RWPE2 (cell line): ENCODE data around the gene CYP2A6.
"Not testable (repeated sequence)": the region's sequence is repeated elsewhere in the genome, so short reads cannot be mapped to it uniquely, and the experiment has no call there.

ENCODE experiments used
- ATAC-seq: fragments of 200-7000 bp; cut with Tn5 transposase; 3 replicates; pipeline ENCODE4 v1.9.1; 2021; ENCODE audit warnings: low read depth
- DNase-seq: peaks from one replicate; pipeline ENCODE4 v3.0.0-alpha.2; 2020; ENCODE audit warnings: low spot score
- H3K27ac ChIP-seq: fragments of 450-650 bp; 2 replicates; pipeline ENCODE4 v1.5.1; 2017; ENCODE audit warnings: mild to moderate bottlenecking; ENCODE audit not compliant: poor library complexity, severe bottlenecking
- H3K27me3 ChIP-seq: fragments of 250-450 bp; sonication (Bioruptor Pico); 2 replicates; pipeline ENCODE4 v1.5.1; 2021; ENCODE audit warnings: mild to moderate bottlenecking, moderate library complexity; ENCODE audit not compliant: insufficient read depth, poor library complexity, severe bottlenecking
- H3K36me3 ChIP-seq: fragments of 250-450 bp; sonication (Bioruptor Pico); 2 replicates; pipeline ENCODE4 v1.5.1; 2020; ENCODE audit warnings: low read depth, mild to moderate bottlenecking, moderate library complexity
- H3K4me1 ChIP-seq: fragments of 250-450 bp; sonication (Bioruptor Pico); 2 replicates; pipeline ENCODE4 v1.5.1; 2021; ENCODE audit warnings: mild to moderate bottlenecking, moderate library complexity; ENCODE audit not compliant: insufficient read depth, poor library complexity, severe bottlenecking
- H3K4me3 ChIP-seq: fragments of 250-450 bp; sonication (Bioruptor Pico); 2 replicates; pipeline ENCODE4 v1.5.1; 2021; ENCODE audit warnings: mild to moderate bottlenecking, moderate library complexity; ENCODE audit not compliant: severe bottlenecking
- H3K9me3 ChIP-seq: fragments of 250-450 bp; sonication (Bioruptor Pico); 2 replicates; pipeline ENCODE4 v1.5.1; 2021; ENCODE audit warnings: mild to moderate bottlenecking, moderate library complexity; ENCODE audit not compliant: severe bottlenecking
- TF ChIP-seq, protein P1 (sequence below): fragments of 450-650 bp; IDR thresholded peaks from one replicate; pipeline ENCODE4 v1.5.1; 2017; ENCODE audit warnings: mild to moderate bottlenecking, moderate library complexity; ENCODE audit not compliant: poor library complexity, severe bottlenecking

The CYP2A6 gene

DNA sequence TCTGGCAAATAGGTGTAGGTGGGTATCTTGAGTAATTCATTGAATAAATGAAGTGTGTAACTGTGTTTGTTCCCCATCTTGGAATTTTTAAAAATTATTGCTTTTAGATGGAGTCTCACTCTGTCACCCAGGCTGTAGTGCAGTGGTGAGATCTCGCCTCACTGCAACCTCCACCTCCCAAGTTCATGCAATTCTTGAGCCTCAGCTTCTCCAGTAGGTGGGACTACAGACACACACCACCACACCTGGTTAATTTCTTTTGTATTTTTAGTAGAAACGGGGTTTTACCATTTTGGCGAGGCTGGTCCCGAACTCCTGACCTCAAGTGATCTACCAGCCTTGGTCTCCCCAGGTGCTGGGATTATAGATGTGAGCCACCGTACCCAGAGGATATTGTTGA, 7.9 kb upstream of the CYP2A6 start:
- DNase-seq: no peak
- Histone ChIP-seq H3K4me3 (no peak overlapping the region), H3K4me1 (no peaks in the 10 kb centered on the region), H3K27ac (no peak overlapping the region), H3K27me3 (no peaks in the 10 kb centered on the region), H3K36me3 (no peaks in the 10 kb centered on the region), H3K9me3 (no peaks in the 10 kb centered on the region)
- TF ChIP-seq, protein P1, sequence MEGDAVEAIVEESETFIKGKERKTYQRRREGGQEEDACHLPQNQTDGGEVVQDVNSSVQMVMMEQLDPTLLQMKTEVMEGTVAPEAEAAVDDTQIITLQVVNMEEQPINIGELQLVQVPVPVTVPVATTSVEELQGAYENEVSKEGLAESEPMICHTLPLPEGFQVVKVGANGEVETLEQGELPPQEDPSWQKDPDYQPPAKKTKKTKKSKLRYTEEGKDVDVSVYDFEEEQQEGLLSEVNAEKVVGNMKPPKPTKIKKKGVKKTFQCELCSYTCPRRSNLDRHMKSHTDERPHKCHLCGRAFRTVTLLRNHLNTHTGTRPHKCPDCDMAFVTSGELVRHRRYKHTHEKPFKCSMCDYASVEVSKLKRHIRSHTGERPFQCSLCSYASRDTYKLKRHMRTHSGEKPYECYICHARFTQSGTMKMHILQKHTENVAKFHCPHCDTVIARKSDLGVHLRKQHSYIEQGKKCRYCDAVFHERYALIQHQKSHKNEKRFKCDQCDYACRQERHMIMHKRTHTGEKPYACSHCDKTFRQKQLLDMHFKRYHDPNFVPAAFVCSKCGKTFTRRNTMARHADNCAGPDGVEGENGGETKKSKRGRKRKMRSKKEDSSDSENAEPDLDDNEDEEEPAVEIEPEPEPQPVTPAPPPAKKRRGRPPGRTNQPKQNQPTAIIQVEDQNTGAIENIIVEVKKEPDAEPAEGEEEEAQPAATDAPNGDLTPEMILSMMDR: no peak
- no peak for ATAC-seq

DNA sequence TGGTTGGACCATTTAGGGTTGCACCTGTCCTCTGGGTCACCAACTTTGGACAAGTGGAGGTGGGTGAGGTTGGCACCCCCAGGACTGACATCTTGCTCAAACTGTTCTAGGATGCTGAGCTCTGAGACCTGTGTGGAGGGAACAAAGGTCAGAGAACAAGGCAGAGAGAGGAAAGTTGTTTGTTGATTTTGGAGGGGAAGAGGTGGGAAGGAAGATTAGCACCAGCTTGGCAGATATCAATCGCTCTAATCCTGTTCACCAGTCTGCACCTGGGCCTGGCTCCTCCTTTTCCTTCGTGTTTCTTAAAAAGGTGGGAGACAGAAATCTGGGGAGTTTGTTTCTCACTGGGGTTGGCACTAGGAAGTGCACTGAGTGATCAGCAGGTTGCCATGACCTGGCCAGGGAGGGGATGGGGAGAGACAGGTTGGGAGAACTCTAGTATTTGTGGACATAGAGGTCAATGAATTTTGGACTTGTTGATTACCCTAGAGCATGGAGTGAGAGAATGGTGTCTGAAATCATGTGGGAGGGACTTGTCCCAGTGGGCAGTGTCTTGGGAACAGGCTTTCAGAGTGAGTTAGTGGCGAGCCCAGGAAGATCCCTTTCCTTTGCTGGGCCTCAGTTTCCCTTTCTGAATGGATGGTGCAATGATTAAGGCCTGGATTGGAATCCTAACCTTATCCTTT, 2.4 kb upstream of the CYP2A6 start:
- DNase-seq, H3K4me1 ChIP-seq, H3K36me3 ChIP-seq, H3K9me3 ChIP-seq, H3K4me3 ChIP-seq, ATAC-seq, H3K27ac ChIP-seq: not testable (repeated sequence)
- H3K27me3 ChIP-seq: peaks cover 16% of the 10 kb centered on the region

DNA sequence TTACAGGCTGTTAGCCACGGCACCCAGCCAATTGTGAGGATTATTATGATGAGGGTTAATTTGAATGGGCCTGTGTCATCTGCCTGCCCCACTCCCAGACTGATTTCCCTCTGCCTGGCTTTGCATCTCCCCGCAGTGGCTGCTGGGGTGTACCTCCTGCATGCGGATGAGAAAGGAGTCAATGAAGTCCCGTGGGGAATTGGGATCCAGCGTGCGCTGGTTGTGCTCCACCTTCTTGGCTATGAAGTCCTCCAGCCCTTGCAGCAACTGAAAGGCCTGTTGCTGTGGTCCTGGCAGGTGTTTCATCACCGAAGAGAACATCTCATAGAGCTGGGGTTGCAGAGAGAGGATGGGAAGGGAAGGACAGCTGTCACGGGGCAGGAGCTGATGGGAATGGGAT, 3.5 kb downstream of the CYP2A6 start:
- H3K36me3 ChIP-seq, H3K9me3 ChIP-seq, H3K4me1 ChIP-seq, ATAC-seq, H3K27ac ChIP-seq, H3K4me3 ChIP-seq, DNase-seq: not testable (repeated sequence)
- H3K27me3 ChIP-seq: peaks cover 17% of the 10 kb centered on the region

DNA sequence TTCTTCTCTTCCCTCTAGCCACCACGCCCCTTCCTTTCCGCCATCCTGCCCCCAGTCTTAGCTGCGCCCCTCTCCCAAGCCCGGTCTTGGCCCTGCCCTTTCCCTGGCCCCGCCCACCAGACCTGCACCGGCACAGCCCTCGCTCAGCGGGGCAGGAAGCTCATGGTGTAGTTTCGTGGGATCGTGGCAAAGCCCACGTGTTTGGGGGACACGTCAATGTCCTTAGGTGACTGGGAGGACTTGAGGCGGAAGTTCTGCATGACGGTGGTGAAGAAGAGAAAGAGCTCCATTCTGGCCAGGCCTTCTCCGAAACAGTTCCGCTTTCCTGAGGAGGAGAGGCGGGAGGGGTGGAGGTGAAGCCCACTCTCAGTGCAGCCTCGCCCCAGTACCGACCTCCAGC, 6.6 kb downstream of the CYP2A6 start:
- ATAC-seq, H3K27ac ChIP-seq, H3K4me3 ChIP-seq, DNase-seq, H3K9me3 ChIP-seq, H3K4me1 ChIP-seq, H3K36me3 ChIP-seq: not testable (repeated sequence)
- peaks cover 11% of the 10 kb centered on the region for H3K27me3 ChIP-seq

DNA sequence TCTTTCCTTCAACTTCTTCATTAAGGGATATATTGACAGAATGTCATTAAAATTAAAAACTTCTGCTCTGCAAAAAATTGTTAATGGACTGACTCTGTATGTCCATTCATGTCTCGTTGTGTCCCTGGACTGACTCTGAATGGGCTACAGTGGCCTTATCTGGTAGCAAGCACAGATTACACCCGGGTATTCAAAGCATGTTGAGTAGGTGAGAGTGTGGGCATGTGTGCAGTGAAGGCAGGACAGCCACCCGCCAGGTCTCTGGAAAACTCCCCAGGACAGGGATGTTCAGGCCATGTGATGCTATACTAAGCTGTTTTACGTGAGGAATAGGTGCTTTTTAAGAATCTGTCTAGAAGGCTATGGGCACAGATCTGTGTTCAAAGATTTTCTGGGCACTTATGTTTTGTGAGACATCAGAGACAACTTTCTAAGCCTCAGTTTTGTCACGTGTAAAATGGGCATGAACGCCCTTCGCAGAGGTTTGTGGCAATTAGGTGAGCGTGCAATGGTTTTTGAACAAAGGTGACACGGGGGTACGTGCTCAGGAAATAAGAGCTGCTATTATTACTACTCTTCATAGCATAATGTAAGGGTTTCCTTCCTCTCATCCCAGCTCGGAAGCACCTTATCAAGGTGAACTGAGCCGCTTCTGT, 7.1 kb downstream of the CYP2A6 start:
- DNase-seq, H3K4me1 ChIP-seq, H3K9me3 ChIP-seq, H3K4me3 ChIP-seq, ATAC-seq, H3K27me3 ChIP-seq, H3K36me3 ChIP-seq, H3K27ac ChIP-seq: not testable (repeated sequence)

DNA sequence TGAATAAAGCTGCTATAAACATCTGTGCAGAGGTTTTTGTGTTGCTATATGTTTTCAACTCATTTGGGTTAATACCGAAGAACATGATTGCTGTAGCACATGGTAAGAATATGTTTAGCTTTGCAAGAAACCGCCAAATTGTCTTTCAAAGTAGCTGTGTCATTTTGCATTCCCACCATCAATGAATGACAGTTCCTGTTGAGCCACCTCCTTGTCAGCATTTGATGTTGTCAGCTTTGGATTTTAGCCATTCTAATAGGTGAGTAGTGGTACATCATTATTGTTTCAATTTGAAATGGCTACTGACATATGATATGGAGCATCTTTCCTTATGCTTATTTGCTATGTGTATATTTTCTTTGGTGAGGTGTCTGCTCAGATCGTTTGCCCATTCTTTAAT, 8.2 kb downstream of the CYP2A6 start:
- H3K4me3 ChIP-seq, H3K27me3 ChIP-seq, DNase-seq, H3K27ac ChIP-seq, ATAC-seq, H3K9me3 ChIP-seq, H3K36me3 ChIP-seq, H3K4me1 ChIP-seq: not testable (repeated sequence)

DNA sequence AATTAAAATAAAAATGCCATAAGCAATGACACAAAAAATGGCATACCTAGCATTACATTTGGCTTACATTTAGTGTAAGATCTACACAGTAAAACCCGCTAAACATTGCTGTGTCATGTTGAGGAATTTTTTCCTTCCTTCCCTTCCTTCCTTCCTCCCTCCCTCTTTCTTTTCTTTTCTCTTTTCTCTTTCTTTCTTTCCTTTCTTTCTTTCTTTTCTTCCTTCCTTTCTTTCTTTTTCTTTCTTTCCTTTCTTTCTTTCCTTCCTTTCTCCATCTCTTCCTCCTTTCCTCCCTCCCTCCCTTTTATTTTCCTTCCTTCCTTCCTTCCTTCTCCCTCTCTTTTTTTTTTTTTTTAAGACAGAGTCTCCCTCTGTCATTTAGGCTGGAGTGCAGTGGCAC, 11.8 kb downstream of the CYP2A6 start:
- ATAC-seq, H3K27ac ChIP-seq, H3K9me3 ChIP-seq, DNase-seq, H3K36me3 ChIP-seq, H3K4me3 ChIP-seq, H3K4me1 ChIP-seq, H3K27me3 ChIP-seq: not testable (repeated sequence)
